Measurements from ENCODE around the gene ZNF256.

DNA sequence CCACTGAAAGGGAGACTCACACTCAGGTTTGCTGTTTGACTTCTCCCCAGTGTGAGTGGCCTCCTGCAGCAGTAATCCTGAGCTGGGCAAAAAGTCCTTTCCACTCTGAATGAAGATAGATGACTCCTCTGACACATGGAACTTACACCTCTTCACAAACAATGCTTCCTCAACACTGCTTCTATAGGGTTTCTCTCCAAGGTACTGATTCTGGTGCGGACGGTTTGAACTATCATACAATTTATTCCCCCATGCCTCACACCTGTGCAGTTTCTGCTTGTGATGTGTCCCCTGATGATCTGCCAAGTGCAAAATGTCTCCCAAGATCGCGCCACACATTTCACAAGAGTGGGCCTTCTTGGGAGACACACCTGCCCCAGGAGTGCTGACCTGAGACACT lies 19.9 kb downstream of the ZNF256 start:
- TF ChIP-seq, protein P1, sequence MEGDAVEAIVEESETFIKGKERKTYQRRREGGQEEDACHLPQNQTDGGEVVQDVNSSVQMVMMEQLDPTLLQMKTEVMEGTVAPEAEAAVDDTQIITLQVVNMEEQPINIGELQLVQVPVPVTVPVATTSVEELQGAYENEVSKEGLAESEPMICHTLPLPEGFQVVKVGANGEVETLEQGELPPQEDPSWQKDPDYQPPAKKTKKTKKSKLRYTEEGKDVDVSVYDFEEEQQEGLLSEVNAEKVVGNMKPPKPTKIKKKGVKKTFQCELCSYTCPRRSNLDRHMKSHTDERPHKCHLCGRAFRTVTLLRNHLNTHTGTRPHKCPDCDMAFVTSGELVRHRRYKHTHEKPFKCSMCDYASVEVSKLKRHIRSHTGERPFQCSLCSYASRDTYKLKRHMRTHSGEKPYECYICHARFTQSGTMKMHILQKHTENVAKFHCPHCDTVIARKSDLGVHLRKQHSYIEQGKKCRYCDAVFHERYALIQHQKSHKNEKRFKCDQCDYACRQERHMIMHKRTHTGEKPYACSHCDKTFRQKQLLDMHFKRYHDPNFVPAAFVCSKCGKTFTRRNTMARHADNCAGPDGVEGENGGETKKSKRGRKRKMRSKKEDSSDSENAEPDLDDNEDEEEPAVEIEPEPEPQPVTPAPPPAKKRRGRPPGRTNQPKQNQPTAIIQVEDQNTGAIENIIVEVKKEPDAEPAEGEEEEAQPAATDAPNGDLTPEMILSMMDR (IDR thresholded peaks at IDR 0.05) = no peak
- TF ChIP-seq POLR2A (IDR thresholded peaks at IDR 0.05) = no peak
